PC-3 (cell line): ENCODE measurements around the gene BLCAP.

Experiments used
- CTCF ChIP-seq: fragments of 300-600 bp; sonication (generic); conservative IDR thresholded peaks from 2 replicates; pipeline ENCODE4 v1.5.1; 2017; ENCODE audit warnings: antibody characterized with exemption, low read depth, mild to moderate bottlenecking, low read length
- EZH2 ChIP-seq: fragments of 300-600 bp; sonication (generic); IDR thresholded peaks from one replicate; pipeline ENCODE4 v1.6.1; 2017; ENCODE audit warnings: antibody characterized with exemption, mild to moderate bottlenecking, low read length; ENCODE audit not compliant: unreplicated experiment

- TF ChIP-seq CTCF (no peak), EZH2 (no peak)
Measured at GRCh38 chr20:37528446-37529213, 954 bp upstream of the BLCAP start.
